Fibroblast of pulmonary artery (primary cell): ENCODE results near the gene NME2.

Experiments used
- DNase-seq: peaks from one replicate; pipeline ENCODE4 v3.0.0-alpha.2; 2010; ENCODE audit warnings: low read depth
- H3K4me3 ChIP-seq: replicated peaks from 2 replicates; pipeline ENCODE4 v1.5.1; 2011; ENCODE audit warnings: low read depth, mild to moderate bottlenecking, control low read depth, low read length, moderate library complexity
- CTCF ChIP-seq: IDR thresholded peaks from 2 replicates; pipeline ENCODE4 v1.5.1; 2011; ENCODE audit warnings: mild to moderate bottlenecking, control low read depth, low read length, inconsistent platforms; ENCODE audit errors: missing control alignments

NME2 gene

GRCh38 chr17:51185763-51186332 is 19.6 kb downstream of the NME2 start:
- H3K4me3 ChIP-seq, result no peak overlapping the region
- no peak for DNase-seq
- no peak for TF ChIP-seq CTCF

- H3K4me3 ChIP-seq, result no peak overlapping the region
- DNase-seq, result no peak
- TF ChIP-seq CTCF, result no peak
Observed at GRCh38 chr17:51188271-51188833, 22.1 kb downstream of the NME2 start.

- H3K4me3 ChIP-seq, result no peak overlapping the region
- TF ChIP-seq CTCF, result no peak
- DNase-seq, result no peak
Observed at GRCh38 chr17:51189162-51189561, 23.0 kb downstream of the NME2 start.

GRCh38 chr17:51189628-51190027 is 23.4 kb downstream of the NME2 start:
- no peak for DNase-seq
- H3K4me3 ChIP-seq, result no peak overlapping the region
- no peak for TF ChIP-seq CTCF

GRCh38 chr17:51191895-51192294 is 25.7 kb downstream of the NME2 start:
- no peak overlapping the region for H3K4me3 ChIP-seq
- TF ChIP-seq CTCF, result no peak
- no peak for DNase-seq

- DNase-seq, result no peak
- no peak for TF ChIP-seq CTCF
- no peak overlapping the region for H3K4me3 ChIP-seq
Observed at GRCh38 chr17:51197754-51198153, 31.5 kb downstream of the NME2 start.

GRCh38 chr17:51200295-51200694 is 34.1 kb downstream of the NME2 start:
- TF ChIP-seq CTCF, result no peak
- DNase-seq, result no peak
- no peak overlapping the region for H3K4me3 ChIP-seq
